ENCODE data around the gene GTF2A2.

- TF ChIP-seq CTCF (optimal IDR thresholded peaks at IDR 0.05 in 1 of 3, IDR thresholded peaks at IDR 0.05 in 1 of 3, conservative IDR thresholded peaks at IDR 0.05 in 1 of 3; ENCODE audit: extremely low read depth in 1 of 3, insufficient read depth in 2 of 3, low read length in 3 of 3) (no peak), EZH2 (IDR thresholded peaks at IDR 0.05; ENCODE audit: low read length) (no peak)
These were observed 28.5 kb upstream of the GTF2A2 start for GRCh38 chr15:59685737-59686297.

Data from keratinocyte (primary cell).